Central memory CD4-positive, alpha-beta T cell (primary cell): ENCODE data around the gene ELK4.

Source experiments
- DNase-seq: peaks from one replicate; pipeline ENCODE4 v3.0.0; 2022

Gene ELK4

DNA sequence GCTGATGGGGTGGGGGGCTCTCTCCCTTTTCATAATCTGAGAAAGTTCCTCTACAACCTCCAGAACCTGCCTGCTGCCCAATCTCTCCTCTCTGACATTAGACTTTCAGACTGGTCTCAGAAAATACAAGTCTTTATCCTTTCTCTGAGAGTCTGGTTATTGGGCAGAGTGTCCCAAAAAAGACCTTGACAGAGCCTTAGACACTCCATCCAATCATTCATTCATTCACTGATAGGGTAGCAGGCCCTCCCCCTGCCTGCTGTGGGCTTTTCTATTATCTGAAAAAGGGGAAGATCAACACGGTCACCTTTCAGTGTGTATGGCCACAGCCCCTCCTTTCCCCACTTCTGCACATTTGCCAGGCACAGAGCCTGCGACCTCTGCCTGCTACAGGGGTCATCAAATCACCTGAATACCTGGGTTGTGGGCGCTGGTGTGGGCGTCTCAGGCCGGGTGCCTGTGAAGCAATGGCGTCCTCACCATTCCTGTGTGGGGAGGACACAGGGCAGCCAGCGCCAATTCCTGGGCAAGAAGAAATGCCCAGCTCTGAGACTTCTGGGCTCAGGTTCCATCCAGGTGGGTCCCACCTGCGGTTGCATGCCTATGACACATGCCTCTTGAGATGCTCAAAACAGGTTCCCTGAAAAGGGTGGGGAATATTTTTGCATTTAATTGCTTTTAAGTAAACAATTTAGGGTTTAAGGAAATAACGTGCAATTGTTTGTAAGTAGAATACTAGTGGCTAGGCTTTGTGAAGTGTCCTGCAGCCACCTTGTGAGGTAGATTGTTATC lies 52.8 kb downstream of the ELK4 start:
- DNase-seq: no peak

DNA sequence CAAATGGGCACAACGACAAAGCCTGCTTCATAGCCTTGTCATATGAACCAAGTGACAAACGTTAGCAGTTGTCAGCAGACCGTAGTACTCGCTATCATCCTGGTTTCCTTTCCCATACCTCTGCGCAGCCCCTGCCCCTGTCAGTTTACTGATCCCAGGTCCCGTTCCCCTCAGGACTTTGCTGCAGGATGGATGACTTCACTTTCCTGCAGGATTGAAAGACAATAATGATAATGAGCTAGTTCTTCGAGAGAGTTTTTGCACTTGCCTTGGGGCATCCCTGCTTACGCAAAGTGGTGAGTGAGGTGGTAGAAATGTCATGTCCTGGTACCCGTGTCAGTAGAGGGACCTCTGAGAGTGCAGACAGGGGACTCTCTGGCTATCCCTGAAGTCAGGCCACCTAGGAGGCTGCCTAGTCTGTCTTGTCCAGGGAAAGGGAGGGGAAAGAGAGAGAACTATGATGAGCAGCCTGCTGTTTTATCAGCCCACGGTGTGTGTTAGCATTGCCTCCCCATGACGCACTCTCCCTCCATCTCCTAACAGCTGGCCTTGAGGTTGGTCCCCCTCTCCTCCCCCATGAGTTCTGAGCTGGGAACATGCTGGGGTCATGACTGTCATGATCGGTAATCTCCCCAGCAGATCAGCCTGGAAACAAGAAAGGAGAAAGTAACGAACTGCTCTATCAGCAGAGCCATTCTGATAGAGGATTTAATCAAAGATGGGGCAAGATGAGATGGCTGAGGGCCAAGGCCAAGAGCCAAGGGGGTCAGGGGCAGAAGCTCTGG lies 53.7 kb downstream of the ELK4 start:
- DNase-seq: no peak

DNA sequence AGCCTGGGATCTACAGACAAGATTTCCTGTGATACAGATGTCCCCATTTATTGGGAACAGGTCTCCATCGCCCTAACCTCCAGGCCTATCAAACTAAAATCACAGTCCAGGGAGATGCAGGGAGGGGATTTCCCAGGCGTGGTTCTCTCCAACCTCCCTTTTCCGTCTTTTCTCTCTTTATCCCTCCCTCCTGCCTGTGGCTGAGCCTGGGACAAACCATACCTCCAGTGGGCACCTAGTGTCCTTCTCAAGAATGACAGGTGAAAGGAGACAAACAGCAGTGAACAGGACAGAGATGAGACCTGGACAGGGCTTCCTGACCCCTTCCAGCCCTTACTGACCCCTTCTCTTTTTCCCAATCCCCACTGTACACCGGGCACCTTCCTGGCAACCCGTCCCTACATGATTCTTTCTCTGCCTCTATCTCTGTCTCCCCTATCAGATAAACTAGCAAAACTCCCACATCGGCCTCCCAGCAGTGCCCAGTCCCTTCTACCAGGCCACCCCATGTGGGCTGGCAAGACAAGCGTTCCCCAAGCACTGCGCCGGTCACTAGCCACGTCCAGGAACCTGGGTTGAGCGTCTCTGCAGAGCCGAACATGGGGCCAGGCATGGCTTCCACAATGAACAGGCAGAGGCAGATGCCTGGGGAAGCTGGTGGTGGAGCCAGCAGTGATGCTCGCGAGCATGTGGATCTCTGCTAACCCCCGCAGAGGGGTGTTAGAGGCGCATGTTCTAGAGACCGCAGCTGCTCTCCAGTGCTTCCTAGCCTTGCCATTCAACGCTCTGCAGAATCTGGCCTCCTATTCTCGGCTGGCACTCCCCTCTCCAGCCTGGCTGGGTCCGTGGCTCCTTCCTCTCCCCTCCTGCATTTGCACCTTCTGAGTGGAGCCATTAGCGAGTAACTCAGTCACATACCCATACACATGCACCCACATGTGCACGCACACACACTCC lies 54.7 kb downstream of the ELK4 start:
- no peak for DNase-seq

DNA sequence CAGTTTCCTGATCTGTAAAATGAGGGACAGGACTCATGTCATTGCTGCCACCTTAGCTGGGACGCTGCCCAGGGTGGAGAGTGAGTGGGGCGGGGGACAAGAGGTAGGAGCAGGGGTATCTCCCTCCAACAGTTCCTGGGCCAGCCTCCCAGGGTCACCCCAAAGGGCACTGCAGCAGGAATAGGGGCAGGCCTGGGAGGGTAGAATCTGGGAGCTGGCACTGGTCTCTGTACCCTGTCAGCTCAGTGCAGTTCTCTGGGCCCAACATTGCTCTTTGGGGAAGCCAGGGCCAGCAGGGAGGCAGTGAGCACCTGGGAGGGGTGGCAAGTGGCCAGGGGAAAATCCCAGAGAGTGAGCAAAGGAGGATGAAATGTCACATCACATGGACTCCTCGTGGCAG lies 55.8 kb downstream of the ELK4 start:
- no peak for DNase-seq

DNA sequence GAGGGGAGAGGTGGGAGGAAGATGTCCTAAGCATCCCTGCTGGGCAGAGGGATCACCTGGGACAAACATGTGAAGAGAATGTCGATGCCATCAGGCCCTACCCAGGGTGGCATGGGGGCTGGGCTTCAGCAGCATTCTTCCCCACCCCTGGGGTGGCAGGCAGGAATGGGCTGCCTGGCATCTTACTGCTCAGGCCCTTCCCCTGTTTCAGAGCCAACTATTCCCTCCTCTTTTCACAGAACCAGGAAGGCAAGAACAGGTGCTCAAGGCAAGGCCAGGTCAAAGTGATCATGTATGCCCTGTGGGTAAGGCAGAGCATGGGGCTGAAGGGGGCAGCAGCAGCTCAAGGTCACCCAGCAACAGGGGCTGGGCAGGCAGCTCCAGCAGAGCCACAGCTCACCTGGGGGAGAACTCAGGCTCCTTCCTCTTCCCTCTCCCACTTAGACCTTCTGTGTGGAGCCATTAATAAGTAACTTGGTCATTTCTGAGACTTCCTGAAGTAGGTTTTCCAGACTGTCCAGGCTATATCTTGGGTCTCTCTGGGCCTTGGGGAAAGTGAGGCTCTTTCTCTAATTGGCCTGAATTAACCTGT lies 56.4 kb downstream of the ELK4 start:
- no peak for DNase-seq

DNA sequence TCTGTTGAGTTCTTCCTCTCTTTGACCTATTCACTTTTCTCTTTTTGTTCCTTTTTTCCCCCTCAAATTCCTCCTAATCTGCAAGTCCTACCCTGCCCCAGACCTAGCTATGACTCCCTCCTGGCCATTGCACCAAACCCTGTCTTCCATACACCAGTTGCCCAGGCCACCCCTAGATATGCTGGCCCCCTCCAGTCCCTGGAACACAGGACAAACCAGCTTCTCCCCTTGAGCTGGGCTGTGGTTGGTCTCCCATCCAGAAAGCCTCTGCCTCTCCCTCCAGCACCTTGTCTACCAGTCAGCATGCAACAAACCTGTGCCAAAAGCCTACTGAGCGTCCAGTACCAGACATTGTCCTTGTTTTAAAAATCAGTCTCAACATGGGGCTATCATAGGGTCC lies 59.4 kb downstream of the ELK4 start:
- no peak for DNase-seq

DNA sequence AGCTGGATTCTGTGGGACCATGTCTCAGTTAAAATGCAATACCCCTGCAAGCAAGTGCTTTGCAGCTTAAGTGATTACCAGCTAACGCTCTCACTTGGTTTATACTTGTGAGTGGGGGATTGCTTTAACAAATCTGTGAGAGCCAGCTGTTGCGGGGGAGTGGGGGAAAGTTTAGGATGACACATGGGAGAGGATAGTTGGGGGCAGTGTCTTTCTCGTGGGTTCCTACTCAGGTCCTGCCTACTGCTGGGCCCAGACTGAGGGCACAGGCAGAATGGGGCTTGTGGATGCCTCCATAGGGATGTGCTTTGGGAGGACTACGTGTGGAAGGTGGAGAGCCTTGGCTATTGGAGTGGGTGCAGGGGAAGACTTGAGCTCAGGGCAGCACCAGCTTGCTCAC lies 60.1 kb downstream of the ELK4 start:
- no peak for DNase-seq

DNA sequence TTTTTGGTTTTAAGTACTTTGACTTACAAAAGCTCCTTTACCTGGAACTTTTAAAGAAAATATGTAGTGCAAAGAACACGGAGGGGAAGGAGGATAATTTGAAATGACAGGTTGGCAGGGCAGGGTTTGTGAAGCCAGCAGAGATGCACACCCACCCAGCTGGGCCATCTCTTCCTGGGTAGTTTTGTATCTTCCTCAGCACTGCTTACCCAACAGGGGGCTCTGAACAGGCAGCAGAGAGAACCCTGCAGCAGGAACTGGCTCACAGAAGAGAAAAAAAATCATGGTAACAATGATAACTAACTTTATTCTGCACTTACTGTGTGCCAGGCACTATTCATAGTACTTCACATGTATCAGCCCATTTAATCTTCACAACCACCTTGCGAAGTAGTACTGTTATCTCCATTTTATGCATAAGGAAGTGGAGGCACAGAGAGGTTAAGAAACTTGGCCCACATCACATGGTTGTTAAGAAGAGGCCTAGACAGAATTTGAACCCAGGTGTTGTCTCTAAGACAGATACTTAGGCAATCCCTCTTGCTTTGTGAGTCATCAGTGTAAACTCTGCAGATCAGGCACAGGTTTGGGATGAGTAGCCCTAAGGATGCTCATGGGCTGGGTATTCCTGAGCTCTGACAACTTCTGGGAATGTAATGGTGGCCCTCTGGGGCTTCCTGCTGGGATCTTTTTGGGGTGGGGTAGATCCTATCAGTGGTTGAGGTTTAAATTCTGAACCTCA lies 60.8 kb downstream of the ELK4 start:
- no peak for DNase-seq

DNA sequence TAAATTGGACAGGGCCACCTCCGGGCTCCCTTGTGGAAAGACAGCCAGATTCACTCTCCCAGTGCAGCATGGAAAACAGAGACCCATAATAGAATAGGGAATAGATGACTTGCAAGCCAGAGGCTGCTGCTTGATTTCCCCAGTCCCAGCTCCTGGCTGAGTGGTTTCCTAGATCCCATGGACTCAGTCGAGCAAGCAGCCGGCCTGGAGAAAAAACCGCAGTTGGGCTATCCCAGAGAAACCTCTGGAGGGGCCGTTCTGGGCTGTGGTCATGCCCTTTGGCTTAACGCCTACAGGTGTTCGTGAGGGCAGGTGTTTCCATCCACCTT lies 61.7 kb downstream of the ELK4 start:
- no peak for DNase-seq

DNA sequence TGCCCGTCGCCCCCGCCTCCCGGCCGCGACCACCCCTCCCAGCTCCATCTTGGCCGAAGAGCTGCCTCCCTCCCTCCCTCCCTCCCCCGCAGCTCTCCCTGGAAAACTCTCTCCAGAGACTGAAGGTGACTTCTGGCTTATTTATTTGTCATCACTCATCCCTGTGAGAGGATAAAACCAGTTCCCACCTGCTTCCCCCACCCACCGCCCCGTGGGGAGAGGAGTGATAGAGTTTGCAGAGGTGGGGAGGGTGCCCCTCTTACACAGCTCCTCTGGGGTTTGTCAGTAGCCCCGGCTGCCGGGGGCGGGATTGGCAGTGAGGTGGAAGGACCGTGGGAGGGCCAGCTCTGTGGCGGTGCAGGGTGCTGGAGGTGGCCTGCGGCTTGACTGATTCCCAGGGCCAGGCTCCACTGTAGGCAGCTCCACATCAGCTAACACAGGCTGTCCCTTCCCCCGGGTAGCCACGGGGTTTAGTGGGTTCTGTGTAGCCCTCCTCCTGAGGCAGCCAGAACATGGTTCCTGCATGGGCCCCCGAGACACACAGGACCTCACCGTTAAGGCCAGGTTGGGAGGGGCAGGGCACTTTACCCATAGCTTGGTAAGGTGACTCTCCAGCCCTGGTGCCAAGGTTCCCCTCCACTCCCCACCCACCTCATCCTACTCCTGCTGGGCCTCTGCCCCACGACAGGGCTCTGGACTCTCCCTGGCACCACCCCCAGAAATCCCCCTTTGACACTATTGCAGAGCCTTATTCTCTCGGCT lies 62.2 kb downstream of the ELK4 start:
- no peak for DNase-seq

DNA sequence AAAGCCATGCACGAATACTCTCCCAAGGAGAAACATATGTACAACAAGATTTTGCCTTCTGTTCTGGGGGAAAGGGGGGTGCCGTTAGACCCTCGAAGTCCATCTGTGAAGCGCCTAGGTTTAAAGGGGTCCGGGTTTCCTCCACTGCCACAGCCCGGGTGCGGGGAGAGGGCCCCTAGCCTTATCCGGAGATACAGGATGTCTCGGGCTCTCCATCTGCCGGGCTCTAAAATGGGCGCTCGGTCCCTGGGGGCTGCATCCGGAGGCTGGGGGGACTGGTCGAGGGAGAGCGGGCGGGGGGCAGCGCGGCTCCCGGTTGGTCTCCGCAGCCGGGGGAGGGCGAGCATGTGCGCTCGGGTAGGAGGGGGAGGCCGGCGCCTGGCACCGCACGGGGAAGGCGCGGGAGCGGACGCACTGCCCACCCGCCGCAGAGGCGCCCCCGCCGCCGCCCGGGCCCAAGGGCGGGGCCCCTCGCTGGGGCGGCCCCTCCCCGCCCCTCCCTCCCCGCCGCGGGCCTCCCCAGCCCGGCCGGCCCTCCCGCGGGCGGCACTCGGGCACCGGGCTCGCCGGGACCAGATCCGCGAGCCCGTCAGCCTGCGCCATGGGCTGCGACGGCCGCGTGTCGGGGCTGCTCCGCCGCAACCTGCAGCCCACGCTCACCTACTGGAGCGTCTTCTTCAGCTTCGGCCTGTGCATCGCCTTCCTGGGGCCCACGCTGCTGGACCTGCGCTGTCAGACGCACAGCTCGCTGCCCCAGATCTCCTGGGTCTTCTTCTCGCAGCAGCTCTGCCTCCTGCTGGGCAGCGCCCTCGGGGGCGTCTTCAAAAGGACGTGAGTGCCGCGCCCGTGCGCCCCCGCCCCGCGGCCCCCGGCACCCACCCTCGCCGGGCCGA lies 63.1 kb downstream of the ELK4 start:
- DNase-seq: no peak

DNA sequence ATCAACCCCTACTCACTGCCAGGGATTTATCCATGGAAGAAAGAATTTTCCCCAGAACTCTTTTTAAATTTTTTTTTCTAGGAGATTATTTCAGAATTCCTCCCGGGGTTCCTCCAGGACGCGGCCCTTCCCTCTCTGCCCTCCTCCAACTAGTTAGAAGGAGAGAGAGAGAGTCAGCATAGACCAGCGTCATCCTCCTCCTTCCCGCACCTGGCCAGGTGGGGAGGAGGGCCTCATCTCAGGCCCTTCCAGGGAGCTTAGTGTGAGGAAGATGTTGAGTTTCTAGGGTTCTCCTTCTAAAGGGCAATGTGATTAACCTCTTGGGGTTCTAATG lies 63.7 kb downstream of the ELK4 start:
- no peak for DNase-seq

DNA sequence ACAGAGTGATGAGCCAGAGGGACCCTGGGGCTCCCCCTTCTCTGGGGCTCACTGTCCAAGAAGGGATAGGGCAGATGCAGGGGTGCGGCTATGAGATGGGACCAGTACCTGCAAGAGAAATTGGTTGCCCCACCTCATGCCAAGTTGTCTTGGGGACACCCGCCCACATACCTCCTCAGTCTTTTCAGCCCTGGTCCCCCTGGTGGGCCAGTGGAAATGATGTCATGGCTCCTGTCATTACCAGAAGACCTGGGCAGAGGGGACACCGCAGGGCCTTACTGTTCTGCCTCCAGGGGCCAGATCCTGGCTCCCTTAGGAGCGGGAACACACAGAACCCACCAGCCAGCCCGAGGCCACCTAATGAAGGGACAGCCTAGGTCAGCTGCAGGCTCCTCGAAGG lies 64.1 kb downstream of the ELK4 start:
- no peak for DNase-seq

DNA sequence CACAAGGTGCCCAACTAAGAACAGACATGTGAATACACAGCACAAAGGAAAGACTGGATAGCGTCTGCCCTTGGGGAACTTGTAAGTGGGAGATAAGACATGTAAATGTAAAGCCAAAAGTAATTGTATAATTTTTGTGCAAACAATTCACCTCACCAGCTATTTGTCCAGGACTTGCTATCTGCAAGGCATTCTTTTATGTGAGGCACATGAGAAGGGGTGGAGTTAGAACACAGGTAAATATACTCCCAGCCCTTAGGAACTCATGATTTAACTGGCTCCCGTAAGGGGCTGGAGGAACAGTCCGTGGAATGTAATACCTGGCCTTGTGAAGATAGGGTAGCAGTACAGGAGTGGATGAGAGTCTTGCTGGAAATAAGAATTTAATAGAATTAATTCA lies 66.0 kb downstream of the ELK4 start:
- DNase-seq: no peak

DNA sequence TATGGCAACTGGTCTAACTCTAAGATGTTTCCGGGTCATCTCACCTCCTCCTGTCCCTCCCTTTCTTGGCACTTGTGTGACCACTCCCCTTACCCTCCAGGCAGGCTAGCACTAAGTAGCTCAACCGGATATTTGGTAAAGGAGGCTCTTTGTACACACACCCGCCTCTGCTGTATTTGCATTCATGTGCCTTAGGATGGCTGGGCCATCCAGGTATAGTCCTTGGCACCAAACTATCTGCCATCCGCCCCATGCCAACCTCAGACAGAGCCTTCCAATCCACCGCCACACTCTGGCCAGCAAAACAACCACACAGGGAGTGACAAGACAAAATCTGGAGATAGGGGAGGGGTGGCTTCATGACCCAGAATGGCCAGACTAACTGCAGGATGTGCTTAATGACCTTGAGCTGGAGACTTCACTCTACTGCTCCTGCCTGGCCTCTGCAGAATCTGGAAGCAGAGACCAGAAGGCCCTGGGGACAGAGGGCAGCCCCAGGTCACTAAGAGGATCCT lies 67.8 kb downstream of the ELK4 start:
- DNase-seq: no peak

DNA sequence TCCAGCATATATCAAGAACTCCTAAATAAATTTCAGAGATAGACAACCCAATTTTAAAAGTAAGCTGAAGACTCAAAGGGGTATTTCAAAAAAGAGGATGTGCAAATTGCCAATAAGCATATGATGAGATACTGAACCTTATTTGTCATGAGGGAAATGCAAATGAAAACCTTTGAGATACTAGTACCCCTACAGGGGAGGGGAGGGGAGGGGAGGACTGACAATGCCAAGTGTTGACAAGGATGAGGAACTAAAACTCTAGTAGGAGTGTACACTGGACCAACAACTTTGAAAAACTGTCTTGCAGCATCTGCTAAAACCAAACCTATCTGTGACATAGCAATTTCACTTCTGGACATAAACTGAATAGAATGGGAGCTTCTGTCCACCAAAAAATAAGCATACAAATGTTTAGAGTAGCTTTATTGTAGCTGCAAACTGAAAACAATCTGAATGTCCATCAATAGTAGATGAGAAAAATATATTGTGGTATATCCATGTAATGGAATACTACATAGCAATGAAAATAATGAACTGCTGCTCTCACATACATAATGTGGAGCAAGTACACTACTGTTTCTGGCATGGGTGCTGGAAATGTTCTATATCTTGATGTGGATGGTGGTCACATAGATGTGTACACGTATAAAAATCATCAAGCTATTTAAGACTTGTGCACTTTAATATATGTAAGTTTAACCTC lies 70.2 kb downstream of the ELK4 start:
- DNase-seq: no peak
